GM12891 (cell line): ENCODE results near the gene CLPTM1L.
"Not testable (repeated sequence)": the region's sequence is repeated elsewhere in the genome, so short reads cannot be mapped to it uniquely, and the experiment has no call there.

Experiments
- DNase-seq: peaks from one replicate; pipeline ENCODE4 v3.0.0; 2011; ENCODE audit warnings: low spot score; ENCODE audit not compliant: insufficient read length
- FAIRE-seq: peaks from 2 replicates; lab custom pipeline; 2011; peaks lifted over from hg19 to GRCh38; lab: Jason Lieb, UNC
- PAX5 ChIP-seq: IDR thresholded peaks from 2 replicates; pipeline ENCODE4 v1.6.1; 2011; ENCODE audit warnings: low read length, moderate library complexity, mild to moderate bottlenecking; ENCODE audit not compliant: insufficient read depth, severe bottlenecking
- POLR2A ChIP-seq: IDR thresholded peaks from 2 replicates; pipeline ENCODE4 v1.6.1; 2011; ENCODE audit warnings: low read depth, low read length, control low read depth
- POLR2AphosphoS5 ChIP-seq: IDR thresholded peaks from 2 replicates; pipeline ENCODE4 v1.6.1; 2011; ENCODE audit warnings: low read depth, low read length, control low read depth
- POU2F2 ChIP-seq: IDR thresholded peaks from 2 replicates; pipeline ENCODE4 v1.6.1; 2011; ENCODE audit warnings: low read depth, mild to moderate bottlenecking, control low read depth, low read length, moderate library complexity
- SPI1 ChIP-seq: IDR thresholded peaks from 2 replicates; pipeline ENCODE4 v1.6.1; 2011; ENCODE audit warnings: low read depth, low read length, control low read depth
- TAF1 ChIP-seq: IDR thresholded peaks from 2 replicates; pipeline ENCODE4 v1.6.1; 2011; ENCODE audit warnings: low read depth, low read length, control low read depth

Gene CLPTM1L

DNA sequence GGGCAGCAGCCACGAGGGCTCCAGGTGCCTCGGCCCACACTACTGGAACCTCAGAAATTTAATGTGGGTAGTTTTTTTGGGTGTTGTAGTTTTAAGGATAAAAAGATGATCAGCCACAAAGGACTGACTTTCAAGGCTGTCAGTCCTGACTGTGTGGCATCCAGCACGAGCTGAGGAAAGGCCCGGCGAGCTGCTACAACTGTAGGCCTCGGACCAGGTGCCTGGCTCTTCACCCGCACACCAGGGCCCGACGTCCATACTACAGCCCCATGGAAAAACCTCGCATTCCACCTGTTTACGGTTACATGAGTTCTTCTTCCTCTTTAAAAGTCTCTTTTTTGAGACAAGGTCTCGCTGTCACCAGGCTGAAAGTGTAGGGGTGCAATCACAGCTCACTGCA, 2.6 kb downstream of the CLPTM1L start:
- DNase-seq (no peak), FAIRE-seq (no peak)
- TF ChIP-seq POLR2AphosphoS5 (no peak), PAX5 (no peak), TAF1 (no peak), SPI1 (no peak), POU2F2 (no peak), POLR2A (no peak)

DNA sequence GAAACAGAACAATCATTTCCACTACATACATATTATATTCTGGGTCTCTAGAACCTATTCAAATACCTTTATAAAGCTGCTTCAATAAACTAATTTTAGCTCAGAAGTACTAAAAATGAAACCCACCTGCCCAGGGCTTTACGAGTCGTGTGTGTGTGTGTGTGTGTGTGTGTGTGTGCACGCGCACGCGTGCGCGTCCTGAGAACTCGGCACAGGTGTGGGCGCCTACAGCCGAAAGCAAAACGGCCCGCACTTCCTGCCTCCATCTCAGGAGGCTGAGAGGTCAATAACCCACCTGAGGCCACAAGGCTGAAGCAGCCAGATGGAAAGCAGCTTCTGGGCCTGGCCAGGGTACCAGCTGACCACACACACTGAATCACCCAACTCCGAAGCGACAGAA, 3.0 kb downstream of the CLPTM1L start:
- FAIRE-seq (no peak), DNase-seq (no peak)
- no peak for TF ChIP-seq POLR2AphosphoS5
- TF ChIP-seq SPI1, result no peak
- no peak for TF ChIP-seq POU2F2

DNA sequence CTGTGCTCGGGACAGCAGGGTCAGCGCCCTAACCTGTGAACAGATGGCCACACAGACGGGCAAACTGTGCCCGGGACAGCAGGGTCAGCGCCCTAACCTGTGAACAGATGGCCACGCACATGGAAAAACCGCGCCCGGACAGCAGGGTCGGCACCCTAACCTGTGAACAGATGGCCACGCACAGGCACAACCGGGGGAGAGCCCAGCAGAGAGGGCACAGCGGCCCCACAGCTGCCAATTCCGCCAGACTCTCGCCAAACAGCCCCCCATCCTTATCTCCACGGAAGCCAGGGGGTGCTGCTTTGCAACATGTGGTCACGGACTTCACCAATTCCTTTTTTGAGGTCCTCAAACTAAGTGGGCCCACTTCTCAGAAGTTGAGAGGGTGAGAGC, 5.1 kb downstream of the CLPTM1L start:
- not testable (repeated sequence) for DNase-seq, FAIRE-seq

DNA sequence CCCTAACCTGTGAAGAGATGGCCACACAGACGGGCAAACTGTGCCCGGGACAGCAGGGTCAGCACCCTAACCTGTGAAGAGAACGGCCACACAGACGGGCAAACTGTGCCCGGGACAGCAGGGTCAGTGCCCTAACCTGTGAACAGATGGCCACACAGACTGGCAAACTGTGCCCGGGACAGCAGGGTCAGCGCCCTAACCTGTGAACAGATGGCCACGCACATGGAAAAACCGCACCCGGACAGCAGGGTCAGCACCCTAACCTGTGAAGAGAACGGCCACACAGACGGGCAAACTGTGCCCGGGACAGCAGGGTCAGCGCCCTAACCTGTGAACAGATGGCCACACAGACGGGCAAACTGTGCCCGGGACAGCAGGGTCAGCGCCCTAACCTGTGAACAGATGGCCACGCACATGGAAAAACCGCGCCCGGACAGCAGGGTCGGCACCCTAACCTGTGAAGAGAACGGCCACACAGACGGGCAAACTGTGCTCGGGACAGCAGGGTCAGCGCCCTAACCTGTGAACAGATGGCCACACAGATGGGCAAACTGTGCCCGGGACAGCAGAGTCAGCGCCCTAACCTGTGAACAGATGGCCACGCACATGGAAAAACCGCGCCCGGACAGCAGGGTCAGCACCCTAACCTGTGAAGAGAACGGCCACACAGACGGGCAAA, 5.6 kb downstream of the CLPTM1L start:
- FAIRE-seq, DNase-seq: not testable (repeated sequence)

DNA sequence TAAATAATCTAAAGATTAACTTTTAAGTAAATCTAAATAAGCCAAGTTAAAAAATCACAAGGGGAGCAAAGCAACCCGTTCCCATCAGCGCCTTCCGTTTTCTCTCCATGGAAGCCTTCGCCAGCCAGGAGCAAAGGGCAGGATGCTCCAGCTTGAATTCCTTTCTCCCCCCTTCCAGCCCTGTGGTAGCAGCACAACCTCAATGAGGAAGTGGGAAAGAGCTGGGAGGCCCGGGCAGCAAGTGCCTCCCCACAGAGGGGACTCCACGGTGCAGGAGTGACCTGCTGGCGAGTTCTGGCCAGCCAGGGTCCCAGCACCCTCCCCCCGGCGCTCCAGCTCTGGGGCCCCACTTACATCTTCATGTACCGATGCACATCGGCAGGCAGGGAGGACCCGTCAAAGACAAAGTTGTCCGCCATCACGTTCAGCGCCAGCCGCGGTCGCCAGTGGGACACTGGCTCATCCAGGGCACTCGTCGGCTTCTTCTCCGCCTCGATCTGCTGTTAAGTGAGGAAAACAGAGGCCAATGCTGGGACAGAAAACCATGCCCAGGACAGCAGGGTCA, 6.3 kb downstream of the CLPTM1L start:
- DNase-seq (no peak), FAIRE-seq (no peak)
- TF ChIP-seq TAF1, result no peak
- TF ChIP-seq POLR2A, result no peak
- no peak for TF ChIP-seq PAX5
- no peak for TF ChIP-seq POLR2AphosphoS5
- no peak for TF ChIP-seq POU2F2
- peak; percentile 52; the same call in 1 of the 2 replicates for TF ChIP-seq SPI1

DNA sequence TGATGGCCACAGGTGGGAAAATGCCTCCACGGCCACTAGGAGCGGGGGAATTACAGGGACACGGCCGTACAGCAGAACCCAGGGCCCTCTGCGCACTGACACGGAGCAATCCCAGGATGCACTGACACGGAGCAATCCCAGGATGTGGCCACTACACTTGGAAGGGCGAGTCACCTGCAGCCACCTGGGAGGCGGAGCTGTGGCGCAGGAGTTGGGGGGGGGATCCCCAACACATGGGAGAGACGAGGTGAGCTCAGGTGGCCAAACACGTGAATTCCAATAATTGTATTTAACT, 6.8 kb downstream of the CLPTM1L start:
- FAIRE-seq (no peak), DNase-seq (no peak)
- TF ChIP-seq POLR2A (no peak), POLR2AphosphoS5 (no peak), POU2F2 (no peak), TAF1 (no peak), PAX5 (no peak), SPI1 (no peak)

DNA sequence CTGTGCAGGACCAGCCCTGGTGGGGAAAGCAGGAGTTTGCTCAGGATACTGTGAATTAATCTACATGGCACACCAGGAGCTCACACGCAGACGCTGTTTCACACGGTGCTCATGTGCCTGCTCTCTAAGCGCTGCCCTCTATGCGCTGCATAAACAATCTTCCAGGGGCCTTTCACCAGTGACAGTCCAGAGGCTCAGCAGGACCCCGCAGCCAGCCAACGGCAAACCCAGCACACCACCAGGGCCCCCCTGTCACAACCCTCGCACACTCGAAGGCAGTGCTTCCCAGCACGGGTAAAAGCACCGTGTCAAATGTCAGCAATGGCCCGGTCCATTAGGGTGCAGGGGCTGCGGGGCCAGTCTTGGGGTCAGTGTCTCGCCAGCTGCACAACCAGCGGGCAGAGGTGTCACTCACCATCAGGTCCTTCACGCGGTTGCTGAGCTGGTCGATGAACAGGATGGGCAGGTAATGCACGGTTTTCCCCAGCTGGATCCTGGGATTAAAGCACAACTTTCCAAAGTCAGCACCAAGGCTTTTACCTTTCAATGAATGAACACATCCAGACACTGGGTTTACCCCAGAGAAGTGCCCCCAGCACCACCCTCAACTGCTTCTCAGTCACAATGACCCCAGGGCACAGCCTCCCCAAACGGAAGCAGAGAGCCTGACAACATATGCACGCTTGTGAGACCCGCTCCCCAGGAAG, 7.3 kb downstream of the CLPTM1L start:
- TF ChIP-seq POU2F2, result no peak
- TF ChIP-seq POLR2A, result no peak
- TF ChIP-seq POLR2AphosphoS5, result no peak
- no peak for TF ChIP-seq PAX5
- TF ChIP-seq SPI1, result no peak
- no peak for TF ChIP-seq TAF1
- no peak for DNase-seq
- FAIRE-seq, result no peak

DNA sequence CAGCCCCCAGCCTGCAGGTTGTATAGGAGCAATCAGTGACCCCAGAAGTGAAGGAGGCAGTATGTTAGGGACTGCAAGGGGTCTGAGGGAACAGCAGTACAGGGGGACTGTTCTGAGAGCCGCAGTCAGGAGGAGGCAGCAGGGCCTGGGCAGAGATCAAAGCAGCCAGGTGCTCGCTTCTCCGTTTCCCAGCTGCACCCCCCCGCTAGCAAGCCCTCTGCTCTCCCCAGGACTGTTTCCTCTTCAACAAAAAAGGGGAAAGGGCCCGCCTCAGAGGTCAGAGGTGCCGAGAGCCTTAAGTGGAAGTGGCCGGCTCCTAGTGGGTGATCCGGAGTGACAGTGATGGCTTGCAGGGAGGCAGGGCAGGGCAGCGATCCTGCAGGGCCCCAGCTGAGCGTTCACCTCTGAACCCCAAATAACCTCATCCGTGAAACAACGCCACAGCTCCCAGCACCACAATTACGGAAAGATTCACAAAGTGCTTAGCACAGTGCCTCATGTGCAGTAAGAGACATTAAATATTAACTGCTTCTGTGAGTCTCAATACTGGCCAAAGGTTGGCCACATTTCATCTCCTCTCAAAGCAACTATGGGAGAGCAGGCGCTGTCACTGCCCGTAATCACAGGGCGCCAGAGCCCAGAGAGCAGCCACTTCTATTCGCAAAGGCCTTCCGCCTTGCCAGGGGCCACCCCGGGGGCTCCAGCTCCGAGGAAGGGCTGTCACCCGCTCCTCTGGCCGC, 8.0 kb downstream of the CLPTM1L start:
- DNase-seq (no peak), FAIRE-seq (no peak)
- no peak for TF ChIP-seq POLR2AphosphoS5
- no peak for TF ChIP-seq POLR2A
- no peak for TF ChIP-seq SPI1
- TF ChIP-seq PAX5, result no peak
- no peak for TF ChIP-seq TAF1
- TF ChIP-seq POU2F2, result no peak

DNA sequence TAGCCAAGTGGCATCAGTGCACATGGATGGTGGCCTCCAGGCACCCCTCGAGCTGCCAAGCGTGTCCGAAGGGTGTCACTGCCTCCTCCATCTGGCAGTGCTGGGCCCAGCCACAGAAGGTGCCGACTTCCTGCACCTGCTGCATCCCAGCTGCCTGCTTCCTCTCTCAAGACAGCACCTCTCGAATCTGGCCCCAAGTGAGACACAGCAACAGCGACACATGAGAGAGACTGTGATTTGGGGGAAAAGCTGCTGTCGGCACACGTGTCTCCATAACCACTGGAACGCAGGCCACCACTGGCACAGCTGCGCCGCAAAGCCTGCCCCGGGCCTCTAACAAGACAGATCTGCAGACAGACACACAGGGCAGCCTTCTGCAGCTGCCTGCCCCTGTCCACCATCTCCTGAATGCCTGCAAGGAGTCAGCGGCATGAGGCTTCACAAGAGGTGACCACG, 8.8 kb downstream of the CLPTM1L start:
- no peak for FAIRE-seq
- TF ChIP-seq POLR2AphosphoS5 (no peak), POLR2A (no peak), TAF1 (no peak), PAX5 (no peak), POU2F2 (no peak), SPI1 (no peak)

DNA sequence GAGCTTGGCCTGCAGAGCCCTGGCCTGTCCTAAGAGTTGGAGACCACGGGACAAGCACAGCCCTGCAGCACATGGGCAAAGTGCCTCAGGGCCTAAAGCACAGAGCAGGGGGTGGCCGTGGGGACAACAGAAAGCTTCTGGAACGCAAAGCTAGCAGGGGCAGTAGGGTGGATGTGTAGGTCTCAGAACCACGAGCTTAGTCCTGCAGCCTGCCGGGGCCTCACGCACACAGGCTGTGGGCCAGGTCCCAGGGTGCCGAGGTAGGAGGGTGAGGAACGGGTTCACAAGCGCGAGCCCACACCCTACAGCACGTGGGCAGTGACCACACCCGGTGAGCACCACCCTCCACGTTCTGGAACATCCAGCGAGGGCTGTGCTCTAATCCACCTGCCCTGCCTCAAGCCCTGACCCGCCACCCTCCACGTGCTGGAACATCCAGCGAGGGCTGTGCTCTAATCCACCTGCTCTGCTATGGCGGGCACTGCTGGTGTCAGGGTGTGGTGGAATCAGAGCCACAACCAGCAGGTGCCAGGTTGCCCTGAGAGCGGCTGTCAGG, 9.3 kb downstream of the CLPTM1L start:
- TF ChIP-seq TAF1 (no peak), PAX5 (no peak), POLR2A (no peak), SPI1 (no peak), POU2F2 (no peak), POLR2AphosphoS5 (no peak)
- DNase-seq (no peak), FAIRE-seq (no peak)

More for the DNA sequence above, 8.8 kb downstream of the CLPTM1L start:
- no peak for DNase-seq
